GM12873 (cell line): ENCODE data around the gene PLD1.

Experiments
- CTCF ChIP-seq: IDR thresholded peaks from 2 replicates; pipeline ENCODE4 v1.5.1; 2012; ENCODE audit warnings: low read depth, mild to moderate bottlenecking, moderate library complexity, low read length, control low read depth; ENCODE audit not compliant: insufficient read depth; ENCODE audit errors: missing control alignments

Gene PLD1

GRCh38 chr3:171809861-171810628 is at the start of gene PLD1:
TSS of gene PLD1 (minus strand) at chr3:171810483. CDS start at chr3:171738051, 72,432 bp downstream.
- no peak for TF ChIP-seq CTCF

GRCh38 chr3:171854649-171855305 is 44.5 kb upstream of the PLD1 start:
- TF ChIP-seq CTCF, result no peak

- no peak for TF ChIP-seq CTCF
Observed at GRCh38 chr3:171851660-171852058, 41.4 kb upstream of the PLD1 start.

- no peak for TF ChIP-seq CTCF
Observed at GRCh38 chr3:171850960-171851659, 40.8 kb upstream of the PLD1 start.

GRCh38 chr3:171850320-171850959 is 40.2 kb upstream of the PLD1 start:
- TF ChIP-seq CTCF, result no peak

GRCh38 chr3:171849617-171850319 is 39.5 kb upstream of the PLD1 start:
- TF ChIP-seq CTCF, result no peak
